ENCODE measurements around the gene CBX4.

The CBX4 gene

DNA sequence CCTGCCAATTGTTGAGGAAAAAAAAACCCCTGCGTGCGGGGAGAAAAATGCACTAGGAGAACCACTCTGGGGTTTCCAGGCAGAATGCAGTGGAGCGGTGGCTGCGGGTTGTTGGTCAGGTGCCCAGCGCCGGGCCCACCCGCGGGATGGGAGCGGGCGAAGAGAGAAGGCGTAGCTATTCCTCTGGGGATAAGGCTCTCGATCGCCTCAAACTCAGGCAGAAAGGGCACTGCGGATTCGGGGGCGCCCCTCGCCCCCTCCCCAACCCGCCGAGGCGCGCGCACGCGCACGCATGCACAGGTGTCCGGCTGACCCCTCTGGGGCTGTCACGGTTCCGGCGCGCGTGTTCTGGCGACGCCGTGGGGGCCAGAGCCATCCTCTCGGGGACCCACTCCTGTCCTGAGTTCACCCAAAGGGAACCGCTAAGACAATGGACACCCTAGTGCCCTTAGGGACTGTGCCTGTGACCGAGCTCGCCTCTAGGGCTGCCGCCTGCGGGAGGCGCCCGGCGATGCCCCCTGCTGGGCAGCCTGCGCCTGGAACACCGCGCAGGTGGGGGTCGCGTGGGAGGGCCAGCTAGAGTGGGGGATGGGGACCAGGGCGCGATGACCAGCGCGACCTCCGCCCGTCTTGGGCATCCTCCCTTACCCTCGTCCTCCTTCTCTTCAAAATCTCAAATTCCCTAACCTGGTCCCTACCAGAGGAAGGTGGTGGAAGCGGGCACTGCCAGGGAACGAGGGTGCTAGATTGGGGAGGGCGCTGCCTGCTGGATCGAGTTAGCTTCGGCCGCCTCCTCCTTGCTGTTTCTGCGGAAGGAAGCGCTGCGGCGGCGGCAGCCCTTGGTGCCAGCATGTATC is 28.0 kb downstream of the CBX4 start:
- DNase-seq: no peak

DNA sequence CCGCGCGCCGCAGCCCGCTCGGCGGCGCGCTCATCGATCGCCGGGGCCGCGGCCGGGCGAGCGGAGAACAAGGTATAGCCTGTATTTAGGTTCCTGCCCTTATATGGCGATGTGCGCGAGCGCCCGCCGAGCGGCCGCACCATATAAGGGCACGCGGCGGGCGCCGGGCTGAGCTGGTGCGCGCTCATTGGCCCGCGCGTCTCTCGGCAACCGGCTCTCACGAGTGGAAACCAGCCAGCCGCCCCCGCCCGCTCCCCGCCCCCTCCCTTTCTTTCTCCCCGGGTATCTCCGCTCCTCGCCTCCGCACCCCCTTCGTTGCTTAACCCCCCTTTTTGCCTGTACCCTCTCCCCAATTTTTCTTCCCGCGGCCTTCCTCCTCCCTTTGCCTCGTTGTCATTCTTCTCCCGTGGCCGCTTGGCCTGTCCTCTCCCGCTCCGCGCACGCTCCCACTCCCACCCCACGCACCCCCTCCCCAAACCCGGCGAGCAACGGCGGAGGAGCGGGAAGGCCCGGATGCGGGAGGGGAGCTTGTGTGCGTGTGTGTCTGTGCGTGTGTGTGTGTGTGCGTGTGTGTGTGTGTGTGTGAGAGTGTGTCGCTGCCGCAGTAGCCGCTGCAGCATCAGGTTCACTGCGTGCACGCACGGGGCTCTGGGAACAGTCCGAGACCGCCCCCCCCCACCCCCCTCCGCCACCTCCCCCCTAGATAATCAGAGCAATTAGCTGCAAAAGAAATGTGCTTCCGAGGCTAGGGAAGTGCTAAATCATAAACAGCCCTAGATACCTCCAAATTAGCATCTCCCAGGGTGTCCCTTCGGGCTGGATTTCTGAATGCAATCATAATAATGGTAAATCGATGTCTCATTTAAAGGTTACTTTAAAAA is 28.9 kb downstream of the CBX4 start:
- peak; percentile 79 for DNase-seq

DNA sequence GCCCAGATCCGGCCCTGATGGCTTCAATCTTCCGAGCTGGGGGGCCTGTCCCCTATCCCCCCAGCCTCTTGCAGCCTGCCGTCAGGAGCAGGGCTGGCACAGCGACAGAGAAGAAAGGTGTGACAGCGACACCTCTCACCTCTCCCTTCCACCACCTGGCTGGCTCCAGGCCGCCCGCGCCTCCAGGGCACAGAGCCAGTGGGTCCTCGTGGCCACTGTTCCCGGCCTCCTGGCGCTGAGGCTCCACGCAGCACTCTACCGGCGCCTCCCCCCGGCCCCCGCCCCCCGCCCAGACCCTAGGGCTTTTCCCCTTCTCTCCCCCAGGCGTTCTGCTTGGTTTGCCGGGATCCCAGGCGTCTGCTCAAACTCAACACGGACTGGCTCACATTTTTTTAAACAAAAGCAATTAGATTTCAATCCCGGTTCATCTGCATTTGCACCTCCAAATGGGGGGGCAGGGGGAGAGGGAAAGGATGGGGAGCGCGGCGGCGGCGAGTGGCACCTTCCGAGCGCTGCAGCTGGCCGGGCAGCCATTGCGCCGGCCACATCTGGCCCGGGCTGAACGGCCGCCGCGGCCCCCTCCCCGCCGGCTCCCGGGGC is 29.6 kb downstream of the CBX4 start:
- no peak for DNase-seq

DNA sequence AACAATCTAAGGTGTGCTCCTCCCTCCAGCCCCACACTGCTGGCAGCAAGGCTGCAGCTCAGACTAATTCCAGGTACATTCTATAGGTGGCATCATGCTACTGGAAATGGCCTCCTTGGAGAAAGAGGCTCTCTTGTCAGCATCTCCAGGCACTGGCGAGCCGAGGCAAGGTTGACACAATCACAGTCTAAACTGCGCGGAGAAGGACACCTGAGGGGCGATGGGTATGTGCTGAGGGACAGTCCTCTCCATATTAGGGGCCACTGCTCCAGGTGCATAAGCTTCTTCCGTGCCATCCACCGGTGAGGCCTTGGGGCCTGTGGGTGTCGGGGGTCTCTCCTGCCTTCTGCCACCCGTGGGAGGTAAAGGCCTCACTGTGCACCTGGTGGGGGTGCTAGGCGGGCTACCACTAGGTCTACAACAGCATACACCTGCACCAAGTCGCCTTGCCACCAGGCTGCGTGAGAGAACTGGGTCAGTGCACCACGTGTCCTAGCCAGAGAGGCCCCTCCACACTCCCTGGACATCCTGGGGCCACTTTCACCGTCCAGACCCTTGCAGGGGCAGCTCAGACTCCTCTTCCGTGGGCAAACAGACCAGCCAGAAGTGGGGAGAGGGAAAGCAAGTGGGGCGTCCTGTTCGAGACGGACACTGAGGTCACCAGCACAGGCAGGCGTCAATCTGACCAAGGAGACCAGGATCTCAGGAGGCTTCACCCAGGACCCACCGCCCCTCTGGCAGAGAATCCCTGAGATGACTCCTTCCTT is 30.3 kb downstream of the CBX4 start:
- DNase-seq: no peak

DNA sequence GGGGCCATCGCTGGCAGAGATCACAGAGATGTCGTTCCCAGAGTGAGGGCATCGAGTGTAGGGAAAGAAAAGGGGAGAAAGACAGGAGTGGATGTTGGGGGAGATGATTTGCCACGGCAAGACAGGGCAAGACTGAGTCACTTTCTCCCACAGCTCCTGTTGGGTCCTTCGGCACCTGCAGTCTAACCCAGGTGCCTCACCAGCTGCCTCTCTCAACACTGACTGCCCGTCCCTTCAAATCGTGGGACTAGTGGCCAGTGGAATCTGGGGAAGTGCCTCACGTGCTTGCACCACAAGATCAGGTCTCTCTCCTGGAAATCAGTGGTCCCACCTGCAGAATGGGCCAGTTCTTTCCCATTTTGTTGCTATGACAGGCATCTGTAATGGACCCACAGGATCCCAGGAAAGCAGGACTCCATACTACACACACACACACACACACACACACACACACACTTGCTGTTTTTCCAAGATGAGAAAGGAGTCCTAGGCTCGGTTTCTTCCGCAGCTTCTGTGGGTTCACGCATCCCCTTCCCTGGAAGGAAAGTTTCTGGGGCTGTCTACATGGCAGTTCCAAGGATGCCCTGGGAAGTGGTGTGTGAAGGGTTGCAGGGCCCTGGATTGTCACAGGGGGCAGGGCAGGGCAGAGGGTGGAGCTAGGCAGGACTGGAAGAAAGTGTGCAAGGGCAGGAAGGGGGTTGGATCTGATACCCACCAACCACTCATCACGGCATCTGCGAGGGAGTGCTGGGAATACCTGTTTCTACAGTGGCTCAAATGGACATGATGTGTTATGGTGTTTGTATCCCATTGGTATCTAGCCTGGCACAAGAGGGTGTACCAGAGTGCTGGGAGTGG is 32.1 kb downstream of the CBX4 start:
- DNase-seq: no peak

DNA sequence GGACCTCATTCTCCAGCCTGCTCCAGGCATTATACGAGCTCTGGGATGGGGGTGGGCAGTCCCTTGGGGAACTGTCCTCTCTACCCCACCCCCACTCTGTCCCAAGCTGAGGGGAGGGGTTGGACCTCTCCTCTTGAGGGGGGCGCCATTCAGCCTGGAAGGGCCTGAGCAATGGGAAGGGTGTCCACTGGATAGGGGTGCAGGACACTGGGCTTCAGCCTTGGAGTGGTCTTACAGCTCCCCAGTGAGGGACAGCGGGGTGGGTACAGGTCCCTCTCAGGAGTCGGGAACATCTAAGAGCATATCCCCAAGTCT is 32.8 kb downstream of the CBX4 start:
- no peak for DNase-seq

DNA sequence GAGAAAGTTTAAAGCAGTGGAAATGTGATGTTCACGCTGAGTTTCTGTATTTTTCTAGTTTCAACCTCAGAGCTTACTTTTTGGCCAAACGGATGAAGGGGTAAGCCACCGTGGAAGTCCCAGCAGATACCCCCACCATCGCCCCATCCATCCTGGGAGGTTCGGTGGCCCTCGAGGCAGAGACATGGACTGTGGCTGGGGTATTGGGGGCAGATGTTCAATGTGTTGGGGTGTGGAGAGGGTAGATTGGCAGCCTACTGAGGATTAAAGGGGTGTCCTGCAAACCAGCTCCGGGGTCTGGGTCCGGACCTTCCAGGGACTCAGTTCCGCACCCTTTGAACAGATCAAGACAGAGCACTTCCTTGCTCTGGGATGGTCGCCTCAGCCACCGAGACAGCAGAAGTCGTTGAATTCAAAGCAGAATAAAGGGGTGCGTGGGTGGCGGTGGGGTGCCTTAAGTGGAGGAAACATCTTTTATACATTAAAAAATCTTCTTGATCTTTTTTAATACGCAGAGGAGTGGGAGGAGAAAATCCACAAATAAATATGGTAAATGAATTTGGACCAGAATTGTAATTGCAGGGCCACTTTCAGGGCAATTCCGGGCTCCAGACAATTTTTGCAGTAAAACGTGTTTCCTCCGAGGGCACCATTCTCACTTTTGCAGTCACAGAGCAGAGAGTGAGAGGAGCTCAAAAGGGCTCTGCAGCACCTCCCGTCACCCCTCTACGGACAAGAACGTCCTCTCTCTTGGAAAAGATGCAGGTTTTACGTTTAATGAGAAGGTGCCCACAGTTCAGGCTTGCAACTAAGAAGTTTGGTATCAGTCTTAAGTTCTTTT is 34.2 kb downstream of the CBX4 start:
- DNase-seq: no peak

DNA sequence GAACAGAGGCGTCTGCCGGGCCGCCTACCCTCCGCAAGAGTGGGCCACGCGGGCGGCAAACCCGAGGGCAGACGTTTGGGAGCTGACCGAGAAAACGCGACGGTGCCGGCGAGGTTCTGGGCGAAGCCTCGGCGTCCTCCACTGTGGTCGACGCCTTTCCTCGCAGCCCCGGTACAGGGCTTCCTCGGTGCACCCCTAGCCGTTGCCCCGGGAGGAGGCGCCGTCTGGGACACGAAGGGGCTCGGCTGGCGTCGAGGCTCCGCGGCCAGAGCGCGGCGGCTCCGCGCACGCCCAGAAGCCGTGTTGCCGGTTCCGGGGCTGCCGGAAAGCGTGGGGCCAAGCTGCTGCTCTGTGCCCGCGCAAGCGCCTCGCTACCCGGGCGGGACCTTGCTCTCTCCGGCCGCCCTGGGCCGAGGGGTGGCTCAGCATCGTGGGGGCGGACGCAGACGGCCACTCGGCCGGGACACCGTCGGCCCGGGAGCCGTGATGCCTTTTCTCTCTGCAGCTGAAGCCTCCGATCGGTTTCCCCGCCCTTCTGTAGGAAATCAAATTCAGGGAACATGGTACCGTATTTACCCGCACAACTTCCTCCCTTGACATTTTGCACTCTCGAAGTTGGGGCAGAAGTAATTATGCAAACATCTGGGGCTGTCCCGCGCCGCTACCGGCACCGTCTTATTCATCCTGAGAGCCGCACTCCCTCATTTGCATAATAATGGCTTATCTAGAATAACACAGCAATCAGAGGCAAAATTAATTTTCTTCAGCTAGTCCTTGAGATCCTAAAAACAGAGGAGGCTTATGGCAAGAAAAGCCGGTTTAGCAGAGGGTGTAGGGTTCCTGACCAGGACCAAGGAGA is 35.0 kb downstream of the CBX4 start:
- DNase-seq: peak; percentile 84

DNA sequence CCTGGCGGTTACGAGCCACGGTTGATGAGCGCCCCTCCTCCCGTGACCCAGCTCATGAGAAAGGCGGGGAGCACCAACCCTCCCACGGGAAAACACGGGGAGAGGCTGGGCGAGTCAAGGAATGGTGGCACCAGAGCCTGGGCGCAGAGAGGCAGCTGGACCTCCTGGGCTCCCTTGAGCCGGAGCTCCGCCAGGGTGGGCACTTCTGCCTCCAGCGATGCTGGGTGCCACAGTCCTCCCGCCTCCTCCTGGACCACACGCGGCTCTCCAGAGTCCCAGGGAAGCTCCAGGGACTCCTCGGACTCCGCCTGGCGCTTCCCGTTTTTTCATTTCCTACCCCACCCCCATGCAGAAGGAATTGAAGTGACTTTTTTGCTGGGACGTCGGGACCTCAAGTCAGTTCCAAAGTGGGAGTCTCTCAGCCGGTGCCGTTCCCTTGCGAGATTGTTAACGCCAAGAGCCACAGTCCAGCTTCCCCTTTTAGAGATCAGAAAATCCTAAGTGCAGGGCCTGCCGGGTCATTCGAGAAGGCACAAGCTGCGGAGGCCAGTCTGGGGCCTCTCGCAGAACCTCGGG is 35.7 kb downstream of the CBX4 start:
- no peak for DNase-seq

DNA sequence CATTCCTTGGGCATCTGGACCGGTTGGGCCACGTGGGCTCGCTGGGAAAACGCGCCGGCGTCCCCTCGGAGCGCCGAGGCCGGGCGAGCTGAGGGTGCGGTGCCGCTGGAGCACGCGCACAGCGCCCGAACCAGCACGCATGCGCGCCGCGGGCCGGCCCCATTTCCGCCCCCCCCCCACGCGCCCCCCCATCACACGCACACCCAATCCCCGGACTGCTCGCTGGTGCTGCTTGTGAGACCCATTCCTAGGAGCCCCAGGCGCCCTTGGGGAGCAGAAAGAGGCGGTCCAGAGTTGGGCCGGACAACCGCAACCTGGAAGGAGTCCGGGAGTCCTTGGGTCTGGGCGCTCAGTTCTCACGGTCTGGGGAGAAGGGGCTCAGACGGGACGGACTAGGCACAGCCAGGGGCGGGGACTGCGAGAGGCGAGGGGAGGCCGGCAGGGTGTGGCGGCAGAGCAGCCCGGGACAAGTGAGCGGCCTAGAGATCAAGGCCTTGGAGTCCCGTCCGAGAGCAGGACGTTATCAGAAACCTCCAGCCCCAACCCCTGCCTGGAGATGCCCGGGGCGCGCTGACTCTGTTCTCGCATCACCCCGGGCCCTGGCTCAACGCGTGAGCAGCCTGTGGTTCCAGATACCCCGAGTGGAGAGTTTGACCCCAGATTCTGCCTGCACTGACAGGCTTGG is 36.4 kb downstream of the CBX4 start:
- DNase-seq: no peak

DNA sequence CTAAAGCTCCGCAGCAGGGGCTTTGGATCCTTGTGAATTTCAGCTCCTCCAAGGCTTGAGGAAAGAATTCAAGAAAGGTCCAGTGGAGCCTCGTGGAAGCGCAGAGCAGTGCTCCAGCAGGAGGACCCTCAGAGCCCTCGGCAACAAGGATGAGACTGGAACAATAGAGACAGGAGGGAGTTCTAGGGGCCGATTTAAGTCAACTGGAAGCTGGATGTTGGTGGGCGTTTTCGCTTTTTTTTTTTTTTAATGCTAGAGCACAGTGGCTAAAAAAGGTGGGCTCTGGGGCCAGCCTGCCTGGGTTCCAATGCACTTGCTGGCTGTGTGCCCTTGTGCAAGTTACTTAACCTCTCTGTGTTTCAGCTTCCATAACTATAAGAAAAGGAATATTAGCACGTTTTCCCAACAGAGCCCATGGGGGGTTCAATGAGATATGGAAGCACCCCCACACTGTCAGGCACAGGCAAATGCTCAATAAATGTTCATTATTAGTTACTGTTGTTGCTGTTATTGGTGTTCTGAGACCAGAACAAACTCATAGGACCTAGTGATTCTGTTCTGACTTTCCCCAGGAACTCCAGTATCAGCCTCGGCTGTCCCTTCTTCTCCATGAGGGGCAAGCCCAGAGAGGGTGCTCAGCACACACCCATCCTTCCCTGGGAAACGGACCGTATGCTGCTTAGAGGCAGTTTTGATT is 37.1 kb downstream of the CBX4 start:
- DNase-seq: no peak

DNA sequence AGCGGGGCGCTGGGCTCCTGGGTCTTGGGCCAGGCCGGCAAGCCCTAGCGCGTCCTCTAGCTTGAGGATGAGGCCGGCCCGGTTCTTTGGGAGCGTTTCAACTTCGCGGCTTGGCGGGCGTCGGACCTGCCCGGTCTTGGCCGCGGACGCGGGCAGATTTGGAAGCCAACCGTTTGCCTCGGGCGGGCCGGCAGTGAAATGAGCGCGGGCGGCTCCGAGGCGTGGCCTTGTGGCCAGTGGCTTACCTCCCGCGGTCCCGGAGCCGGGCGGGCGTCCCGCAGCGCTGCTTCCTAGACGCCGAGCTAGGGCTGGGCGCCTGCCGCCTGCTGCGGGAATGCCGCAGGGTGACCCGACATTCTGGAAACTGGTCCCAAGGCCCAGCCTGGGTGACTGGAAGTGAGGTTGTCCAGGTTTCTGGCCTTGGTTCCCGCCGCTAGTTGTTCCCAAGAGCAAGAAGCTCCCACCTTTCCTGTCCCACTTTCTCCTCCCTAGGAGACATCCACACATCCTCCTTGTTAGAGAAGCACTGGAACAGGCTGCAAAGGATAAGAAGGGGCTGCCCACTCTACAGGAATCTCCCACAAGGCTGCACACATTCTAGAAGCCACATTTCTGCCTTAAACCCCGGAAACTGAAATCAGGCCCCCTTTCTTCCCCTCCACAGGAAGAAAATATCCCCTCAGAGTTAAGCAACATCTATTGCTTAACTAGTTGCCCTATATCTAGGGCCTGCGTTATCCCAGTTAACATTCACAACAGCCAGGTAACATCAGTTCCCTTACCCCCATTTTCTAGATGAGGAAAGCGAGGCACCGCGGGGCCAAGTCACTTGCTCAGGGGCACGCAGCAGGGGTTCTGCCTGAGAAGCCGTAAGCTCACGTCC is 37.8 kb downstream of the CBX4 start:
- no peak for DNase-seq

DNA sequence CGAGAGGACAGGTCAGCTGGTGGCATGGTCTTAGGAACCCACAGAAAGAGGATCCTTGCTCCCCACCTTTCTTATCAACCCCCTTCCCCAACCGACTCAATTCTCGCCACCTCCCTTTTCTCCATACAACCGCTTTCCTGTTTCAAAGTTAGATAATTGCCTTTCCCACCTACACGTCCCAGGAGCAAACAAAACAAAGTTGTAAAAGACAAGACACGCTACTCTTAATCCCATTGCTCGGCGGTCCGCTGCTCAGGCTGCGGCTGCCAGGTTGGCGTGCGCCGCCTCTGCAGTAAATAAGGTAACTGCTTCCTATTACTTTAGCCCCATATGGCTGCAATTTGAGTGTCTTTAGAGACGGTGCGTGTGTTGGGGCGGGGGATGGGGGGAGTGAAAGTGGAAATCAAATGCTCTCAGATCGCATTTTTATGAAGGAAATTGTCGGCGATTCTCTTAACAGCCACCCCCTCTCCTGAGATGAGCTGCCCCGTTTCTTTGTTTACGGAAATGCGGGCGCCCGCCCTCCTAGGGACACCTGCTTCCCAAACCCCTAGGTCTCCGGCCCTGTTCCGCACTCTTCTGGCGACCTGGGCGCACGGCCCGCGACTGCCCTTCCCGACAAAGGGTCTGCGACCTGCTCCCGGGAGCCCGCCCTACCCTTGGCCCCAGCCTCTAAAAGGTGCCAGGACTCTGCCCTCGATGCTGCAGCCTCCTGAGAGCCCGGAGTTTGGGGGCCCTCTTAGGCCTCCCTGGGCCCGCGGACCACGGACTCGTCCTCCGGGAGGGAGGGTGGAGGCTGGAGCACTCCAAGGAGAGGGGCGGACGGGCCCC is 38.7 kb downstream of the CBX4 start:
- DNase-seq: peak; percentile 49

DNA sequence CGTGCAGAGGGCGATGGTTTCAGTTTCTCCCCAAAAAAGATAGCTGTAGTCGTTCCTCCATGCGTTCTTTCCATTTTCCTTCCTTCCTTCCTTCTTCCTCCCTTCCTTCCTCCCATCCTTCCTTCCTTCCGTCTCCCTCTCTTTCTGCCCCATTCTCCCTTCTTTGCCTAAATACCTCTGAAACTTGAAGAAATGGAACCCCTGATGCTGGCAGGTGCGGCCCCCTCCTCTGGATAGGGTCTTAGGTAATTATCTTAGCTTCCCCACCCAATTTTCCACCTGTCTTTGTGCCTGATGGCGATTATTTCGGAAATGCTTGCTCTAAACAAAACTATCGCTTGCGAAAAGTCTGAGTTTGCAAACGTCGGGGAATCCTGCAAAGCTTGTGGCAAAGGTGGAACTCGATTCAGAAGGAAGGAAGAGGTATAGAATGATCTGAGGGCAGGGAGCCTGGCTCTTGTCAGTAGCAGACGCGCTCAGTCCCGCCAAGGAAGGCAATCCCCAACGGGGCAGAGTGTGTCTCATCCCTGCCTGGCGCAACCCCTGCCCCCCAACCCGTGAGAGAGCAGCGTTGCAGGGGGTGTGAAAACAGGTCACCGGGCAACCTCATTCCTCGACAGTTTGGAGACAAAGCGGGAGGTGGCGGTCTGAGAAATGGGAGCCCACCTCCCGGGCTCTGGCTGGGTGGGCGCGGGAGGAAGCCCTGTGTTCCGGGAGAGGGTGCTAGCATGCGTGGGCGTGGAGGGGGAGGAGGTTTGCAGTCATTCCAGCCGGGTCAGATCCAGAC is 39.5 kb downstream of the CBX4 start:
- DNase-seq: no peak

DNA sequence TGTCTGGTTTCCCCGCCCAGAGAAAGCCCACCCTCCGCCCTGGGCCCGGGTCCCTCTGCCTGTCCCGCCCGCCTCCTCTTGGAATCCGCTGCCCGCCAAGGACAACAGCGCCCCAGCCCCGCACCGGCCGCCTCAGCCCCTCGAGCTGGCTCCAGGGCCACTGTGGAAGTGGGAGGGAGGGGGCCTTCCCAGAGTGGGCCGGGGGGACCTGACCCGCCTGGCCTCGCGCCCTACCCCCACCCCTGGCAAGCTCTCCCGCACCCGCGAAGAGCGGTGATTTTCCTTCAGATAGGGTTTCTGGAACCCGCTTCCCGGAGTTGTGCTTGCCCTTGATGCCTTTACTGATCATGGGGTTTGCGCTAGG is 40.1 kb downstream of the CBX4 start:
- no peak for DNase-seq
